RPMI8226 (cell line): ENCODE data around the gene NCL.
A peak's percentile ranks its signal among the peaks of the same experiment; 100 is the strongest.
"Not testable (repeated sequence)": the region's sequence is repeated elsewhere in the genome, so short reads cannot be mapped to it uniquely, and the experiment has no call there.

ENCODE experiments used
- DNase-seq: peaks from one replicate; pipeline ENCODE4 v3.0.0-alpha.2; 2015

The NCL gene

GRCh38 chr2:231467016-231467545 is 2.8 kb upstream of the NCL start:
- DNase-seq = no peak

GRCh38 chr2:231464576-231465540 is 574 bp upstream of the NCL start:
- peak; percentile 94 for DNase-seq

- DNase-seq = no peak
Observed at GRCh38 chr2:231462729-231463465, 1.4 kb downstream of the NCL start.

- no peak for DNase-seq
Observed at GRCh38 chr2:231461516-231461971, 2.7 kb downstream of the NCL start.

- not testable (repeated sequence) for DNase-seq
Observed at GRCh38 chr2:231460841-231461240, 3.4 kb downstream of the NCL start.

GRCh38 chr2:231460073-231460835 is 4.0 kb downstream of the NCL start:
- DNase-seq = no peak

GRCh38 chr2:231458368-231458767 is 5.9 kb downstream of the NCL start:
- no peak for DNase-seq

GRCh38 chr2:231457101-231457500 is 7.2 kb downstream of the NCL start:
- DNase-seq = no peak

- no peak for DNase-seq
Observed at GRCh38 chr2:231456295-231457004, 7.8 kb downstream of the NCL start.

GRCh38 chr2:231455890-231456289 is 8.4 kb downstream of the NCL start:
- DNase-seq = no peak

GRCh38 chr2:231455222-231455621 is 9.1 kb downstream of the NCL start:
- DNase-seq = no peak

- DNase-seq = no peak
Observed at GRCh38 chr2:231454361-231454791, 9.9 kb downstream of the NCL start.

- peak; percentile 18 for DNase-seq
Observed at GRCh38 chr2:231452799-231453508, 11.3 kb downstream of the NCL start.

GRCh38 chr2:231450548-231450989 is 13.7 kb downstream of the NCL start:
- DNase-seq = no peak

- DNase-seq = no peak
Observed at GRCh38 chr2:231449503-231450054, 14.7 kb downstream of the NCL start.

- DNase-seq = no peak
Observed at GRCh38 chr2:231436957-231437356, 27.3 kb downstream of the NCL start.

- DNase-seq = no peak
Observed at GRCh38 chr2:231433990-231434389, 30.3 kb downstream of the NCL start.

GRCh38 chr2:231431606-231432005 is 32.7 kb downstream of the NCL start:
- no peak for DNase-seq

GRCh38 chr2:231430437-231430836 is 33.8 kb downstream of the NCL start:
- not testable (repeated sequence) for DNase-seq

- DNase-seq = no peak
Observed at GRCh38 chr2:231429901-231430300, 34.4 kb downstream of the NCL start.

- no peak for DNase-seq
Observed at GRCh38 chr2:231429152-231429551, 35.1 kb downstream of the NCL start.
